Mucosa of rectum (tissue), 2 donors: ENCODE data around the gene CAMSAP1.
"Not testable (repeated sequence)": the region's sequence is repeated elsewhere in the genome, so short reads cannot be mapped to it uniquely, and the experiment has no call there.

ENCODE experiments used
- H3K27ac ChIP-seq, 2 donors: one replicate each; pipeline ENCODE4 v1.7.0; 2013; ENCODE audit warnings: inconsistent platforms in 2 of 2, low read depth in 2 of 2, low read length in 2 of 2
- H3K27me3 ChIP-seq, 2 donors: one replicate each; pipeline ENCODE4 v1.7.0; 2013; ENCODE audit warnings: low read length in 2 of 2; ENCODE audit not compliant: control insufficient read depth in 2 of 2, insufficient read depth in 2 of 2
- H3K36me3 ChIP-seq, 2 donors: one replicate each; pipeline ENCODE4 v1.7.0; 2013; ENCODE audit warnings: low read length in 2 of 2; ENCODE audit not compliant: control insufficient read depth in 2 of 2, insufficient read depth in 2 of 2
- H3K4me1 ChIP-seq, 2 donors: one replicate each; pipeline ENCODE4 v1.7.0; 2013; ENCODE audit warnings: low read length in 2 of 2, mild to moderate bottlenecking in 1 of 2; ENCODE audit not compliant: control insufficient read depth in 2 of 2, insufficient read depth in 2 of 2
- H3K4me3 ChIP-seq, 2 donors: one replicate each; pipeline ENCODE4 v1.7.0; 2013; ENCODE audit warnings: low read length in 2 of 2
- H3K9ac ChIP-seq, 2 donors: one replicate each; pipeline ENCODE4 v1.7.0; 2013; ENCODE audit warnings: low read length in 2 of 2, low read depth in 1 of 2, mild to moderate bottlenecking in 1 of 2
- H3K9me3 ChIP-seq, 2 donors: one replicate each; pipeline ENCODE4 v1.7.0; 2013; ENCODE audit warnings: low read length in 2 of 2; ENCODE audit not compliant: control insufficient read depth in 2 of 2
- donor health status: healthy.
- donor health status: Normal muscosa, but diverticular disease.

The CAMSAP1 gene

GRCh38 chr9:135896626-135897025 is 10.7 kb downstream of the CAMSAP1 start:
- Histone ChIP-seq H3K36me3 (no peaks in the 10 kb centered on the region), H3K27me3 (no peaks in the 10 kb centered on the region), H3K27ac (no peak overlapping the region), H3K9me3 (no peaks in the 10 kb centered on the region), H3K4me3 (no peak overlapping the region), H3K4me1 (no peaks in the 10 kb centered on the region), H3K9ac (no peak overlapping the region)

GRCh38 chr9:135896205-135896604 is 11.1 kb downstream of the CAMSAP1 start:
- H3K27me3 ChIP-seq: no peaks in the 10 kb centered on the region
- no peaks in the 10 kb centered on the region for H3K9me3 ChIP-seq

GRCh38 chr9:135895202-135895848 is 12.0 kb downstream of the CAMSAP1 start:
- no peak overlapping the region for H3K4me3 ChIP-seq
- H3K36me3 ChIP-seq: no peaks in the 10 kb centered on the region
- H3K27ac ChIP-seq: no peak overlapping the region
- no peak overlapping the region for H3K9ac ChIP-seq
- no peaks in the 10 kb centered on the region for H3K27me3 ChIP-seq
- H3K9me3 ChIP-seq: no peaks in the 10 kb centered on the region
- H3K4me1 ChIP-seq: peaks cover 0 to 4% of the 10 kb centered on the region in 2 donors

More at GRCh38 chr9:135896205-135896604, 11.1 kb downstream of the CAMSAP1 start:
- Histone ChIP-seq H3K27ac (no peak overlapping the region), H3K36me3 (no peaks in the 10 kb centered on the region), H3K4me3 (no peak overlapping the region), H3K4me1 (no peaks in the 10 kb centered on the region), H3K9ac (no peak overlapping the region)

GRCh38 chr9:135893104-135893503 is 14.2 kb downstream of the CAMSAP1 start:
- Histone ChIP-seq H3K27me3 (no peaks in the 10 kb centered on the region), H3K9ac (no peak overlapping the region), H3K27ac (no peak overlapping the region), H3K36me3 (no peaks in the 10 kb centered on the region), H3K4me1 (peaks cover 0 to 7% of the 10 kb centered on the region in 2 donors), H3K9me3 (no peaks in the 10 kb centered on the region), H3K4me3 (no peak overlapping the region)

GRCh38 chr9:135892327-135892726 is 15.0 kb downstream of the CAMSAP1 start:
- H3K4me3 ChIP-seq, H3K4me1 ChIP-seq, H3K9ac ChIP-seq, H3K36me3 ChIP-seq, H3K9me3 ChIP-seq, H3K27me3 ChIP-seq, H3K27ac ChIP-seq: not testable (repeated sequence)

DNA sequence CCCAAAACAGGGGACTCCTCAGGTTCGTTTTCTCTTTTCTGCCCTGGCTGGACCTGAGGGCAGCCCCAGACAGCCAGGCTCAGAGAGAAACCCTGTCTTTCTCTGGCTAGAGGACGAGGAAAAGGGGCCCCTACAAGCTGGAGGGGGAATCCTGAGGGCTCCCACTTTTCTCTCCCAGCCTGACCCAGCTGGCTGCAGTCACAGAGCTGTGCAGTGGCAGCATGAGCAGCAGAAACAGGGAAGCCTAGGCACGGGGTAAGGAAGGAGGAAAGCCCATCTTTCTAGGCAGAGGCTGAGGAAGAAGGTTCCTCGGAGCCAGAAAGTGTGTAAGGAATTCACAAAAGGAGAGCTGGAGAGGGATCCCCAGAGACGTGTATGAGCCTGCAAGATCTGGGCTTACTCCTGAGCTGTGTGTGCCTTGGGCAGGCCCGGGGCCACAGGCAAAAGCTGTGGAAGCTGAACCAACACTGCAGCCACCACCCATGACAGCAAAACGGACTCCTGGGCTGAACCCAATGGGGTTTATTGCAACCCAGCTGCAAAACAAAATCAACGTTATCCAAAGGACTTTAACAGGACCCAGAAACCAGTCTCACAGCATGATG is 16.2 kb downstream of the CAMSAP1 start:
- Histone ChIP-seq H3K9ac (no peak overlapping the region), H3K9me3 (no peaks in the 10 kb centered on the region), H3K36me3 (no peaks in the 10 kb centered on the region), H3K4me3 (no peak overlapping the region), H3K27me3 (no peaks in the 10 kb centered on the region), H3K27ac (no peak overlapping the region), H3K4me1 (peaks cover 0 to 14% of the 10 kb centered on the region in 2 donors)

DNA sequence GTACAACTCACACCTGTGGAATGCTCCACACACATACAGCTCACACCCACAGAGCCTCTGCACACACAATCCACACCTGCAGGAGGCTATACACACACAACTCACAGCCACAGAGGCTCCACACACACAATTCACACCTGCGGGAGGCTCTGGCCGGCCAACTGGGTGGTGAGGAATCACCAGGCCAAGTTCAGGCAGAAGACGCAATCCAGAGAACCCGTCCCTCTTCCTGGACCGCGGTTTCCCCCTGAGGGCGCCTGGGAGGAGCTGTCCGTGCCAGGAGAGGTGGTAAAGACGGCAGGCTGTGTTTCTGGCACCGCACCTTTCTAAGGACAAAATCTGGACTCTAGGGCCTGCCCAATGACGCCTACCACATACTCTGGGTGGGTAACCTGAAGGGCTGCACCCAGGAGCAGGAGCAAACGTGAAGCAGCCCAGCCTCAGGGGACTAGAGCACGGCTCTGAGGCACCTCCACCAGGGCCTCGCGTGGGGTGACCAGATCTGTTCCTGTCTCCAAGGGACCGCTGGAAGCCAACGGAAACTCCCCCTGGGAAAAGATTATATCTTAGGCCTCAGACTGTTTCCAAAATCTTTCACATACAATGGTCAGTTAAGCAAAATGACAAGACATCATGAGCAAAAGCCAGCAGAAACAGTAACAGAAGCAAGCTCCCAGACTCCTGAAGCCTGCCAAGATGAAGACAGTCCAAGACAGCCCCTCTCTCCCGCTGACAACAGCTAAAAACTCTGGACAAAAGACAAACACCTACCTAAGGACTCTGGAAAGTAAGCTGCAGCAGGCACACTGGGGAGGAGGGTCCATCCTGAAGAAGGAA is 16.9 kb downstream of the CAMSAP1 start:
- Histone ChIP-seq H3K27me3 (no peaks in the 10 kb centered on the region), H3K9me3 (no peaks in the 10 kb centered on the region), H3K4me3 (no peak overlapping the region), H3K27ac (no peak overlapping the region), H3K4me1 (peaks cover 0 to 14% of the 10 kb centered on the region in 2 donors), H3K36me3 (no peaks in the 10 kb centered on the region), H3K9ac (no peak overlapping the region)

DNA sequence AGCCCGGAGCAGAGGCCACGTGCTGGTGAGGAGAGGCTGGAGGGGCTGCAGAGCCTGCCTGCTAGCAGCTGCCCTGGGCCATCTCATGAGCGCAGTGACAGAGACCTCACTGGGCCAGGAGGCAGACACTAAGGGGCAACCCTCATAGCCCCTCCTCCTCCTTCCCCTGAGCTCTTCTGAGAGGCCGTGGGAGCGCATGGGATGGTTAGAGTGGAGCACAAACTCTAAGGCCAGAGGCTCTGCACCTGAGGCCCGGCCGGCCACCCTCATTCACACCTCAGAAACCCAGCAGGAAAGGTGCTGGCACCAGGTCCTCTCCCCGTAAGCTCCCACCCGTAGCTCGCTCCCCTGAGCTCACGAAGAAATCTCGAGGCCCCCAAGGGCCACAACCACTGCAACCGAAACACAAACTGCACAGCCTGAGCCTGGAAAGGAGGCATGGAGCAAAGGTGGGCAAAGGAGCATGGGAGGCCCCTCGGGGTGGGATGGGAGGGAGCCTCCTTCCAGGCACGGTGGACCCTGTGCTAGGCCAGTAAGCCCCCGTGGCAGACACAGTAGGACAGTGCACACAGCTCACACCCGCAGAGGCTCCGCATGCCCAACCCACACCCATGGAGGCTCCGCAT is 17.7 kb downstream of the CAMSAP1 start:
- no peak overlapping the region for H3K27ac ChIP-seq
- peaks cover 0 to 14% of the 10 kb centered on the region in 2 donors for H3K4me1 ChIP-seq

DNA sequence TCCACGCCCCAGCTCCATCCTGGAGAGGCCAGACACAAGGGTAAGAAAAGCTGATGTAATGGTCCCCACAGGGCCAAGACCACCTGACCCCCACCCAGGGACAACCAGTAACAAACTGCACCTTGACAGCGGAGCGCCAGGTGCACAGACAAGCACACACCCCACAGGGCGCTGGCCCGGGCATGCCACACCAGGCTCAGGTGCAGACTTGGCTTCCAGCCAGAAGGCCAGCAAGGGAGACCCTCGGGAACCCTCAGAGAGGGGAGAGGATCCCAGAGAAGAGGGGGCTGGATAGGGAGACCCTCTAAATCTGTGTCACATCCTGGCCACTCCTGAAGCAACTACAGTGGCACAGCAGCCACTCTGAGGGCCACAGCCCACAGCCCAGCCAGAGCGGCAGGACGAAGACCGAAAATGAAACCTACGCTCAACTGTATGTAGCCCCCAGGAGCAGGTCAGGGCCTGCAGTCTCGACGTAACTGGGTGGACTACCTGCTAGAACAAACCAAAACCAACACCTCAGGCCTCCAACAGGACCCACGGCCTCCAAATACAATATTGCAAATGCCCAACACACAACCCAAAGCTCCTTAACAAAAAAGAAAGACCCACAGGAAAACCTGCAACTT is 18.5 kb downstream of the CAMSAP1 start:
- H3K4me1 ChIP-seq: peaks cover 0 to 14% of the 10 kb centered on the region in 2 donors
- H3K27ac ChIP-seq: no peak overlapping the region
- H3K9ac ChIP-seq: no peak overlapping the region
- H3K36me3 ChIP-seq: no peaks in the 10 kb centered on the region
- no peaks in the 10 kb centered on the region for H3K27me3 ChIP-seq
- H3K4me3 ChIP-seq: no peak overlapping the region
- no peaks in the 10 kb centered on the region for H3K9me3 ChIP-seq

More for the DNA sequence above, 17.7 kb downstream of the CAMSAP1 start:
- no peaks in the 10 kb centered on the region for H3K36me3 ChIP-seq
- no peaks in the 10 kb centered on the region for H3K27me3 ChIP-seq
- no peaks in the 10 kb centered on the region for H3K9me3 ChIP-seq
- no peak overlapping the region for H3K9ac ChIP-seq
- no peak overlapping the region for H3K4me3 ChIP-seq
